Measurements from ENCODE around the gene CBX2.

DNA sequence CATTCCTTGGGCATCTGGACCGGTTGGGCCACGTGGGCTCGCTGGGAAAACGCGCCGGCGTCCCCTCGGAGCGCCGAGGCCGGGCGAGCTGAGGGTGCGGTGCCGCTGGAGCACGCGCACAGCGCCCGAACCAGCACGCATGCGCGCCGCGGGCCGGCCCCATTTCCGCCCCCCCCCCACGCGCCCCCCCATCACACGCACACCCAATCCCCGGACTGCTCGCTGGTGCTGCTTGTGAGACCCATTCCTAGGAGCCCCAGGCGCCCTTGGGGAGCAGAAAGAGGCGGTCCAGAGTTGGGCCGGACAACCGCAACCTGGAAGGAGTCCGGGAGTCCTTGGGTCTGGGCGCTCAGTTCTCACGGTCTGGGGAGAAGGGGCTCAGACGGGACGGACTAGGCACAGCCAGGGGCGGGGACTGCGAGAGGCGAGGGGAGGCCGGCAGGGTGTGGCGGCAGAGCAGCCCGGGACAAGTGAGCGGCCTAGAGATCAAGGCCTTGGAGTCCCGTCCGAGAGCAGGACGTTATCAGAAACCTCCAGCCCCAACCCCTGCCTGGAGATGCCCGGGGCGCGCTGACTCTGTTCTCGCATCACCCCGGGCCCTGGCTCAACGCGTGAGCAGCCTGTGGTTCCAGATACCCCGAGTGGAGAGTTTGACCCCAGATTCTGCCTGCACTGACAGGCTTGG, 24.9 kb downstream of the CBX2 start:
- no peak for TF ChIP-seq SIN3A (IDR thresholded peaks at IDR 0.05; ENCODE audit: borderline replicate concordance, insufficient read depth, low read length)
- TF ChIP-seq, protein P1, sequence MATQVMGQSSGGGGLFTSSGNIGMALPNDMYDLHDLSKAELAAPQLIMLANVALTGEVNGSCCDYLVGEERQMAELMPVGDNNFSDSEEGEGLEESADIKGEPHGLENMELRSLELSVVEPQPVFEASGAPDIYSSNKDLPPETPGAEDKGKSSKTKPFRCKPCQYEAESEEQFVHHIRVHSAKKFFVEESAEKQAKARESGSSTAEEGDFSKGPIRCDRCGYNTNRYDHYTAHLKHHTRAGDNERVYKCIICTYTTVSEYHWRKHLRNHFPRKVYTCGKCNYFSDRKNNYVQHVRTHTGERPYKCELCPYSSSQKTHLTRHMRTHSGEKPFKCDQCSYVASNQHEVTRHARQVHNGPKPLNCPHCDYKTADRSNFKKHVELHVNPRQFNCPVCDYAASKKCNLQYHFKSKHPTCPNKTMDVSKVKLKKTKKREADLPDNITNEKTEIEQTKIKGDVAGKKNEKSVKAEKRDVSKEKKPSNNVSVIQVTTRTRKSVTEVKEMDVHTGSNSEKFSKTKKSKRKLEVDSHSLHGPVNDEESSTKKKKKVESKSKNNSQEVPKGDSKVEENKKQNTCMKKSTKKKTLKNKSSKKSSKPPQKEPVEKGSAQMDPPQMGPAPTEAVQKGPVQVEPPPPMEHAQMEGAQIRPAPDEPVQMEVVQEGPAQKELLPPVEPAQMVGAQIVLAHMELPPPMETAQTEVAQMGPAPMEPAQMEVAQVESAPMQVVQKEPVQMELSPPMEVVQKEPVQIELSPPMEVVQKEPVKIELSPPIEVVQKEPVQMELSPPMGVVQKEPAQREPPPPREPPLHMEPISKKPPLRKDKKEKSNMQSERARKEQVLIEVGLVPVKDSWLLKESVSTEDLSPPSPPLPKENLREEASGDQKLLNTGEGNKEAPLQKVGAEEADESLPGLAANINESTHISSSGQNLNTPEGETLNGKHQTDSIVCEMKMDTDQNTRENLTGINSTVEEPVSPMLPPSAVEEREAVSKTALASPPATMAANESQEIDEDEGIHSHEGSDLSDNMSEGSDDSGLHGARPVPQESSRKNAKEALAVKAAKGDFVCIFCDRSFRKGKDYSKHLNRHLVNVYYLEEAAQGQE (IDR thresholded peaks at IDR 0.05; ENCODE audit: insufficient read depth in 1 of 2, low read depth in 2 of 2, low read length in 2 of 2), result no peak
